Parathyroid adenoma (tissue), 2 donors: ENCODE data around the gene CD2BP2.

ENCODE experiments used
- H2AFZ ChIP-seq: fragments of 300-600 bp; sonication (generic); one replicate; pipeline ENCODE4 v1.7.0; 2017; ENCODE audit warnings: antibody characterized with exemption, mild to moderate bottlenecking
- H3K27ac ChIP-seq: fragments of 300-600 bp; sonication (generic); one replicate; pipeline ENCODE4 v1.7.0; 2017
- H3K27me3 ChIP-seq: fragments of 300-600 bp; sonication (generic); one replicate; pipeline ENCODE4 v1.7.0; 2017; ENCODE audit warnings: low read length; ENCODE audit not compliant: control insufficient read depth, insufficient read depth
- H3K36me3 ChIP-seq: fragments of 300-600 bp; sonication (generic); one replicate; pipeline ENCODE4 v1.7.0; 2017; ENCODE audit warnings: low read length; ENCODE audit not compliant: control insufficient read depth, insufficient read depth
- H3K4me1 ChIP-seq: fragments of 300-600 bp; sonication (generic); one replicate; pipeline ENCODE4 v1.7.0; 2017; ENCODE audit warnings: control low read depth
- H3K4me2 ChIP-seq: fragments of 300-600 bp; sonication (generic); one replicate; pipeline ENCODE4 v1.7.0; 2017; ENCODE audit warnings: low read length
- H3K4me3 ChIP-seq: fragments of 300-600 bp; sonication (generic); one replicate; pipeline ENCODE4 v1.7.0; 2017; ENCODE audit warnings: low read depth, low read length
- H3K79me2 ChIP-seq: fragments of 300-600 bp; sonication (generic); one replicate; pipeline ENCODE4 v1.7.0; 2017; ENCODE audit warnings: control low read depth
- H3K9ac ChIP-seq: fragments of 300-600 bp; sonication (generic); one replicate; pipeline ENCODE4 v1.7.0; 2017; ENCODE audit warnings: mild to moderate bottlenecking
- H3K9me3 ChIP-seq: fragments of 300-600 bp; sonication (generic); one replicate; pipeline ENCODE4 v1.7.0; 2017; ENCODE audit warnings: low read length; ENCODE audit not compliant: control insufficient read depth
- CTCF ChIP-seq: fragments of 300-600 bp; sonication (generic); IDR thresholded peaks from one replicate; pipeline ENCODE4 v1.7.0; 2017; ENCODE audit warnings: antibody characterized with exemption, mild to moderate bottlenecking
- donor health status: primary hyperparathyroidism.

The CD2BP2 gene

GRCh38 chr16:30377812-30378235, 22.7 kb upstream of the CD2BP2 start:
- peak overlapping the region; percentile 100 for H3K4me2 ChIP-seq

GRCh38 chr16:30377050-30377811, 22.1 kb upstream of the CD2BP2 start:
- H3K9me3 ChIP-seq = no peaks in the 10 kb centered on the region
- no peaks in the 10 kb centered on the region for H3K79me2 ChIP-seq
- peak overlapping the region; percentile 100 for H3K27ac ChIP-seq
- H2AFZ ChIP-seq = peak overlapping the region; percentile 93
- peak overlapping the region; percentile 100 for H3K4me2 ChIP-seq
- peak overlapping the region; percentile 98 for H3K9ac ChIP-seq
- peaks cover 4% of the 10 kb centered on the region for H3K4me1 ChIP-seq
- no peaks in the 10 kb centered on the region for H3K27me3 ChIP-seq
- TF ChIP-seq CTCF = no peak
- no peaks in the 10 kb centered on the region for H3K36me3 ChIP-seq
- H3K4me3 ChIP-seq = peak overlapping the region; percentile 98

More at GRCh38 chr16:30377812-30378235, 22.7 kb upstream of the CD2BP2 start:
- H3K9ac ChIP-seq = peak overlapping the region; percentile 98
- peak overlapping the region; percentile 98 for H3K4me3 ChIP-seq
- peak overlapping the region; percentile 93 for H2AFZ ChIP-seq
- no peaks in the 10 kb centered on the region for H3K36me3 ChIP-seq
- TF ChIP-seq CTCF = no peak
- H3K9me3 ChIP-seq = no peaks in the 10 kb centered on the region
- H3K4me1 ChIP-seq = peaks cover 4% of the 10 kb centered on the region
- peak overlapping the region; percentile 100 for H3K27ac ChIP-seq
- H3K27me3 ChIP-seq = no peaks in the 10 kb centered on the region
- no peaks in the 10 kb centered on the region for H3K79me2 ChIP-seq

DNA sequence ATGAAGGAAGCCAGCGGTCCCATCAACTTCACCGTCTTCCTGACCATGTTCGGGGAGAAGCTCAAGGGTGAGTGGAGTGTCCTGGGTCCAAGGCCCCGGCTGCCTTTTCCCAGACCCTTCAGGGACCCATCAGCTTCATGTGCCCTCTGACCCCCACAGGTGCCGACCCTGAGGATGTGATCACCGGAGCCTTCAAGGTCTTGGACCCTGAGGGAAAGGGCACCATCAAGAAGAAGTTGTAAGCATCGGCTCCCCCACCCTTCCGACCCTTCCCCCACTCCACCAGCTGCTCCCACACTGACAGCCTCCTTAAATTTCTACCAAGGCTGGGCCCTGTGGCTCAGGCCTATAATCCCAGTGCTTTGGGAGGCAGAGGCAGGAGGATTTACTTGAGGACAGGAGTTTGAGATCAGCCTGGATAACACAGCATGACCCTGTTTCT, 21.4 kb upstream of the CD2BP2 start:
- Histone ChIP-seq H3K79me2 (no peaks in the 10 kb centered on the region), H3K27ac (peak overlapping the region; percentile 100), H3K9ac (no peak overlapping the region), H3K4me2 (no peak overlapping the region), H2AFZ (no peak overlapping the region), H3K36me3 (no peaks in the 10 kb centered on the region), H3K9me3 (no peaks in the 10 kb centered on the region), H3K4me1 (peaks cover 5% of the 10 kb centered on the region), H3K4me3 (no peak overlapping the region), H3K27me3 (no peaks in the 10 kb centered on the region)
- TF ChIP-seq CTCF = no peak

- Histone ChIP-seq H3K36me3 (no peaks in the 10 kb centered on the region), H3K9ac (no peak overlapping the region), H3K4me1 (peaks cover 9% of the 10 kb centered on the region), H2AFZ (no peak overlapping the region), H3K4me3 (no peak overlapping the region), H3K27me3 (no peaks in the 10 kb centered on the region), H3K4me2 (no peak overlapping the region), H3K9me3 (no peaks in the 10 kb centered on the region), H3K27ac (no peak overlapping the region), H3K79me2 (no peaks in the 10 kb centered on the region)
- TF ChIP-seq CTCF = no peak
Measured at GRCh38 chr16:30375864-30376263, 20.8 kb upstream of the CD2BP2 start.

- Histone ChIP-seq H3K9ac (no peak within 1 kb of the TSS), H3K27ac (no peak within 1 kb of the TSS), H3K9me3 (no peaks in the 10 kb centered on the region), H3K4me1 (peaks cover 9% of the 10 kb centered on the region), H3K79me2 (peaks cover 2% of the 10 kb centered on the region), H3K4me3 (no peak within 1 kb of the TSS), H3K36me3 (no peaks in the 10 kb centered on the region), H3K27me3 (no peaks in the 10 kb centered on the region), H3K4me2 (no peak within 1 kb of the TSS), H2AFZ (no peak within 1 kb of the TSS)
- no peak for TF ChIP-seq CTCF
Measured at GRCh38 chr16:30374538-30374937, 19.4 kb upstream of the CD2BP2 start, which contains the start of gene MYL11. Gene MYL11, plus strand, starts transcription at chr16:30374802. Its CDS starts 56 bp downstream, at chr16:30374858.
